Spleen (tissue), 11 donors: ENCODE data around the gene COL4A1. TPM values are rescaled to one million over a fixed set of nuclear protein-coding genes. Genes with fewer than 3 reads are reported as not detected.

ENCODE experiments used
- DNase-seq: peaks from one replicate; pipeline ENCODE4 v3.0.0-alpha.2; 2020
- H3K27ac ChIP-seq, 8 donors: fragments of 200-600 bp; sonication (generic) in 7 of 8; 1 replicate in 4 of 8; 2 replicates in 4 of 8; pipeline versions ENCODE4 v1.5.0 to v1.8.0; 2016 to 2021; ENCODE audit warnings: inconsistent platforms in 4 of 8, mild to moderate bottlenecking in 4 of 8, moderate library complexity in 1 of 8
- H3K27me3 ChIP-seq, 7 donors: fragments of 200-600 bp; sonication (generic) in 6 of 7; replicated peaks in 1 of 7; 1 replicate in 4 of 7; 2 replicates in 3 of 7; pipeline versions ENCODE4 v1.5.0 to v1.8.0; 2016 to 2021; ENCODE audit warnings: inconsistent platforms in 3 of 7, mild to moderate bottlenecking in 1 of 7
- H3K36me3 ChIP-seq, 6 donors: fragments of 200-600 bp; sonication (generic) in 5 of 6; 1 replicate in 4 of 6; 2 replicates in 2 of 6; pipeline versions ENCODE4 v1.5.0 to v1.8.0; 2016 to 2021; ENCODE audit warnings: inconsistent platforms in 2 of 6
- H3K4me1 ChIP-seq, 6 donors: fragments of 200-600 bp; sonication (generic) in 5 of 6; 1 replicate in 3 of 6; 2 replicates in 3 of 6; pipeline versions ENCODE4 v1.5.0 to v1.8.0; 2016 to 2021; ENCODE audit warnings: inconsistent platforms in 3 of 6
- H3K4me3 ChIP-seq, 8 donors: fragments of 200-600 bp; sonication (generic) in 7 of 8; 1 replicate in 4 of 8; 2 replicates in 4 of 8; pipeline versions ENCODE4 v1.5.0 to v1.8.0; 2016 to 2021; ENCODE audit warnings: inconsistent platforms in 4 of 8, mild to moderate bottlenecking in 4 of 8, moderate library complexity in 2 of 8
- H3K9me3 ChIP-seq, 8 donors: fragments of 200-600 bp; sonication (generic) in 7 of 8; 1 replicate in 4 of 8; 2 replicates in 4 of 8; pipeline versions ENCODE4 v1.5.0 to v1.8.0; 2016 to 2021; ENCODE audit warnings: inconsistent platforms in 4 of 8
- POLR2A ChIP-seq, 3 donors: fragments of 450-650 bp; IDR thresholded peaks; one replicate each; pipeline ENCODE4 v1.5.1; 2017; ENCODE audit warnings: antibody characterized with exemption in 3 of 3, mild to moderate bottlenecking in 1 of 3
- POLR2AphosphoS5 ChIP-seq, 3 donors: sonication (generic); formaldehyde crosslinking; IDR thresholded peaks; one replicate each; pipeline ENCODE4 v1.5.1; 2017; ENCODE audit warnings: antibody characterized with exemption in 3 of 3
- WGBS, 5 donors: extraction: QIAGEN DNeasy Blood & Tissue Kit in 3 of 5; methylation state at CpG; one replicate each; pipeline versions ENCODE4 v1.1.5 to v1.1.7; 2013 to 2018; 5-methylcytosine and 5-hydroxymethylcytosine counted together
- intact Hi-C: fragments of 100-400 bp; cut with DNase I; formaldehyde crosslinking; loops from one replicate; pipeline ENCODE4 v1.15.0; 2023; ENCODE audit warnings: low total_unique reads
- polyA plus RNA-seq, 3 donors: library from polyadenylated mRNA; stranded (reverse); fragments of 200-250 nt; gene quantifications; one replicate each; pipeline ENCODE4 v1.2.1, GENCODE V29; 2013
- total RNA-seq, 7 donors: library from RNA; depleted of rRNA in 3 of 7; stranded (reverse); fragments of >200 nt in 3 of 7; fragmentation: NEBNext Ultra II Directional in 4 of 7; extraction: Animal tissue kit (Norgen Biotek cat#: 25700) in 4 of 7; gene quantifications; one replicate each; pipeline versions ENCODE4 v1.1.0 to v1.2.1, GENCODE V29; 2016 to 2021
- TF ChIP-seq, protein P1 (sequence below), 11 experiments: fragments of 200-600 bp in 7 of 11; fragments of 450-650 bp in 4 of 11; sonication (generic) in 4 of 11; IDR thresholded peaks in 8 of 11; conservative IDR thresholded peaks in 3 of 11; 1 replicate in 7 of 11; 2 replicates in 4 of 11; pipeline versions ENCODE4 v1.4.0 to v1.8.0; 2016 to 2021; ENCODE audit warnings: antibody characterized with exemption in 11 of 11, inconsistent platforms in 4 of 11, mild to moderate bottlenecking in 1 of 11
- donor health status: healthy with polysubstance abuse.
- donor health status: DM: no; HTN: no; CAD: no; lungs with moderate emphysema.
- donor health status: DM: no; HTN: no; CAD: no.
- donor health status: Bipolar disorder and iron deficiency.
- donor health status: healthy.
- donor health status: DM: no; HTN: no; CAD: no.
- donor health status: DM: yes; HTN: yes; CAD: no.

COL4A1 gene
- total and polyA plus RNA-seq, 10 donors: 37.9 to 959 (median 340) TPM

DNA sequence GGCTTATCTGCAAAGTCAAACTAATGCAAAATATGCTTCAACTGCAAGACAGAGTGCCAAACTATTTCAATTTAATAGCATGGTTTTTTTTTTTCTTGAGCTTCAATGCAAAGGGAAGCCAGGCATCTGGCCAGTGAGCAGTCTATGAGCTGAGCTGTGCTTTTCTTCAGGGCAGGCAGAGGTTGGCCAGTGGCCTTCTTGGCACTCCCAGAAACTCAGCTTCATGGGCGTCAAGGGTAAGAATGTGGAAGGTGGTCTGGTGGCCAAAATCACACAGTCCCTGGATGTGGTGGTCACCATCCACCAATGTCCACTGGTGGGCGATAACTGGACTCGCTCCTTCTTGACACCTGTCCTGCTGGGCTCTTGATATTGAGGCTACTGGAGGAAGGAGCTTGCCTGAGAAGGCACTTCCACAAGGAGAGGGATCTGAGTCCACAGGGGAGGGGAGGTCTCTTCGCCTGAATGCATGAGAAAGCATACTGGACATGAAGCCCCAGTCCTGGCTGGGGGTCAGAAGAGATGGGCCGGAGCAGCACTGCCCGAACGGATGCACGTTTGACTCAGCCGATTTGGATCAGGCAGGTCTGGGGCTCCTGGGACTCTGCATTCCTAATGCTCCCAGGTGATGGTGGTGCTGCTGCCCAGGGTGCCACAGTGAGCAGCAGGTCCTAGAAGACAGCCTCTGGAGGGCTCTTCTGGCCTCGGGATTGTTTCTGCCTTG is 17.2 kb upstream of the COL4A1 start:
- no peak for DNase-seq
- no peak for TF ChIP-seq POLR2A (IDR thresholded peaks at IDR 0.05)
- TF ChIP-seq POLR2AphosphoS5 (IDR thresholded peaks at IDR 0.05): no peak
- TF ChIP-seq, protein P1, sequence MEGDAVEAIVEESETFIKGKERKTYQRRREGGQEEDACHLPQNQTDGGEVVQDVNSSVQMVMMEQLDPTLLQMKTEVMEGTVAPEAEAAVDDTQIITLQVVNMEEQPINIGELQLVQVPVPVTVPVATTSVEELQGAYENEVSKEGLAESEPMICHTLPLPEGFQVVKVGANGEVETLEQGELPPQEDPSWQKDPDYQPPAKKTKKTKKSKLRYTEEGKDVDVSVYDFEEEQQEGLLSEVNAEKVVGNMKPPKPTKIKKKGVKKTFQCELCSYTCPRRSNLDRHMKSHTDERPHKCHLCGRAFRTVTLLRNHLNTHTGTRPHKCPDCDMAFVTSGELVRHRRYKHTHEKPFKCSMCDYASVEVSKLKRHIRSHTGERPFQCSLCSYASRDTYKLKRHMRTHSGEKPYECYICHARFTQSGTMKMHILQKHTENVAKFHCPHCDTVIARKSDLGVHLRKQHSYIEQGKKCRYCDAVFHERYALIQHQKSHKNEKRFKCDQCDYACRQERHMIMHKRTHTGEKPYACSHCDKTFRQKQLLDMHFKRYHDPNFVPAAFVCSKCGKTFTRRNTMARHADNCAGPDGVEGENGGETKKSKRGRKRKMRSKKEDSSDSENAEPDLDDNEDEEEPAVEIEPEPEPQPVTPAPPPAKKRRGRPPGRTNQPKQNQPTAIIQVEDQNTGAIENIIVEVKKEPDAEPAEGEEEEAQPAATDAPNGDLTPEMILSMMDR (IDR thresholded peaks at IDR 0.05 in 8 of 11, conservative IDR thresholded peaks at IDR 0.05 in 3 of 11): no peak
- no peaks in the 10 kb centered on the region for H3K36me3 ChIP-seq
- peaks cover 0 to 31% (median 0%) of the 10 kb centered on the region in 7 donors for H3K27me3 ChIP-seq
- no peaks in the 10 kb centered on the region for H3K9me3 ChIP-seq
- H3K4me3 ChIP-seq: no peak overlapping the region
- WGBS, 5 donors: 78 to 82% (median 80%) methylated on average over 9 to 10 of the region's 10 CpGs
- H3K4me1 ChIP-seq: peaks cover 0 to 57% (median 24%) of the 10 kb centered on the region in 6 donors
- peak overlapping the region in 3 of 8 donors; percentile 4 to 61 (median 49) for H3K27ac ChIP-seq
- intact Hi-C loops: no loop called here

DNA sequence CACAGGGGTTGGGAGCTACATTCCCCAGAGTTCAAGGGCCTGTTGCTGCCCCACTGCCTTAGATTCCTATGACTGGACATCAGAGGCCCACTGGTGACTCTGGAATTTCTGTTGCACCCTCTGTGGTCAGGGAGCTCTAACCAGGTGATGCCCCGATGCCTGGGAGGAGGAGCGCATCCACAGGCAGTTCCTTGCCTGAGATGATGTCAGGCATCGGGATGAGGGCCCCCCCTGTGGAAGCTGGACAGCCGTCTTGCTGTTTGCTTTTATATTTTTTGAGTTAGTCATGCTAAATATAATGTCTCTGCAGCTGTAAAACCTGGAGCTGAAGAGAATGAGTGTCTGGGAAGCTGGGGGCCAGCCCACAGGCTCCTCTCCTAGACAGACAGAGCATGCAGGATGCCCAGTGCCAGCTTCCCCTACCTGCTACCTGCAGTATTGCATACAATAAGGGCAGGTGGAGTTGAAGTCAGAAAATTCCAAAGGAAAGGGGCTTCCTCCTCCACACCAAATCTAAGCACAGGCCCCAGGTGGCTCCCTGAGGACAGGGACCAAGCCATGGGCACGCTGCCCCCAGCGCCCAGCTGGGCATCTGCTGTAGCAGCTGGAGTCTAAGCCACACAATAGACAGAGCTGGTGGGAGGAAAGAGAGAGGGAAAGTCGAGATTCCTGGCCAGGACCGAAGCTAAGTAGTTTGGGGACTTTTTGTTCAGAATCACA is 16.4 kb upstream of the COL4A1 start:
- DNase-seq: no peak
- peak overlapping the region in 1 of 8 donors; percentile 43 for H3K27ac ChIP-seq

DNA sequence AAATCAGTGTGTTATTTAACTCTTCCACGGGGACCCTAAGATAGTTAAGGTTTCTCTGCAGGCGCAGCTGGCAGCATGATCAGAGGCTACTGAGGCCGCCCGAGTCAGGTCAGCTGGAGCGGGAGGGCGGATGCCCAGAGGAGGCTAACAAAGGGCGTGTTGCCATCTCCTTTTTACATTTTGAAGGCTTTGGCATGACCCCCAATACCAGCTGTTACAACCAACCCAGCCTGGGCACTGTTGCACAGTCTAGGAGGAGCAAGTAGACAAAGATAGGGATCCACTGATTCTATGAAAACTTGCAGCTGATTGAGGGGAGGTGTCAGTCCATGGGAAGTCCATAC is 15.8 kb upstream of the COL4A1 start:
- no peaks in the 10 kb centered on the region for H3K9me3 ChIP-seq
- DNase-seq: no peak
- no peak for TF ChIP-seq POLR2A (IDR thresholded peaks at IDR 0.05)
- TF ChIP-seq, protein P1 (IDR thresholded peaks at IDR 0.05 in 8 of 11, conservative IDR thresholded peaks at IDR 0.05 in 3 of 11): no peak
- no peak for TF ChIP-seq POLR2AphosphoS5 (IDR thresholded peaks at IDR 0.05)
- 77 to 93% (median 88%) methylated on average over 7 of the region's 7 CpGs for WGBS, 5 donors
- H3K4me3 ChIP-seq: no peak overlapping the region
- peaks cover 0 to 62% (median 24%) of the 10 kb centered on the region in 6 donors for H3K4me1 ChIP-seq
- H3K27ac ChIP-seq: peak overlapping the region in 1 of 8 donors; percentile 43
- intact Hi-C loops: no loop called here
- peaks cover 0 to 33% (median 0%) of the 10 kb centered on the region in 7 donors for H3K27me3 ChIP-seq
- H3K36me3 ChIP-seq: peaks cover 0 to 1% (median 0%) of the 10 kb centered on the region in 6 donors

More for the DNA sequence above, 16.4 kb upstream of the COL4A1 start:
- H3K4me3 ChIP-seq: no peak overlapping the region
- no peaks in the 10 kb centered on the region for H3K36me3 ChIP-seq
- H3K27me3 ChIP-seq: peaks cover 0 to 31% (median 0%) of the 10 kb centered on the region in 7 donors
- H3K4me1 ChIP-seq: peaks cover 0 to 61% (median 24%) of the 10 kb centered on the region in 6 donors
- TF ChIP-seq POLR2A (IDR thresholded peaks at IDR 0.05): no peak
- TF ChIP-seq, protein P1 (IDR thresholded peaks at IDR 0.05 in 8 of 11, conservative IDR thresholded peaks at IDR 0.05 in 3 of 11): no peak
- no peak for TF ChIP-seq POLR2AphosphoS5 (IDR thresholded peaks at IDR 0.05)
- H3K9me3 ChIP-seq: no peaks in the 10 kb centered on the region
- 61 to 85% (median 84%) methylated on average over 8 of the region's 8 CpGs for WGBS, 5 donors
- intact Hi-C loops: no loop called here
